NCI-H187 treated with DMSO at 0.1 percent for 48 hours (cell line): ENCODE data around the gene MYOG.

Experiments used
- DNase-seq: peaks from one replicate; lab custom pipeline; 2025; lab: John Stamatoyannopoulos, UW

Gene MYOG

DNA sequence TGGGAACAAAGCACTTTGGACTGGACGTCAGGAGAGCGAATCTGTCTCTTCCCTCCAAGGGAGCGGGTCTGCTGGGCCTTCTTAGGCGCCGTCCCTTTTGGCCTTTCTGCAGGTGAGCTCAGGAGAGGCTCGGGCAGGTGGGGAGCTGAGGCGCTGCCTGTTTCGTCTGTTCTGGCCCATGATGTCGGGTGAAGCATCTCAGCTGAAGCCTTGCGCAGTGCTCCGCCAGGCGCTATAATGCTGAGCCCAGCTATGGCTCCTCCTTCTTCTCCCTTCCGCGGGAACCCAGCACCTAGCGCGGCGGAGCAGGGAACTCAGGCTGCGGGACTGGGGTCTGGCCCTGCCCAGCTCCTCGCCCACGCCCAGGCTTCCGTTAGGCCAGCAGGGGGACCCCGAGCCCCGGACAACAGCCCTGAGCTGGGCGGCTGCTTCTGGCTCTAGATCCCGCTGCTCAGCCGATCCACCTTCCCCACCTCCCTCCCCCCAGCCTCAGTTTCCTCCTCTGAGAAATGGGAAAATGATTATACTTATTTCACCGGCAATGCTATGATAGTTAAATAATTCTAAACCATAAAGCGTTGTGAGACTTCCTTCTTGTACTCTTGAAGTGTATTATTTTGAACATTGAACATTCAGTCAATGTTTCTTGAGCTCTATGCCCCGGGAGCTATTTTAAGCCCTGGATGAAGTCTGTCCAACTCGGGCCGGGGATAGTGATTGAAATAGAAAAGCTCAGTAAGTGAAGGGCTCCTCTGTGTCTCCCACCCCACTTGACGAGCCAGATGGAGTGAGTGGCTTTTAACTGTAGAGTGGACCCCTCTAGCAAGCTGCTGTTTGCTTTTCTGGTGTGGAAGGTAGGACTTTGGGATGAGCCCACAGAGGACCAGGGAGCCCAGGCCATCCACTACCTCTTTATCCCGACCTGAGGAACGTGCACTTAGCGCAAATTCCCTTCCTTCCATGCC is 32.1 kb upstream of the MYOG start:
- DNase-seq: peak; percentile 18

- DNase-seq: no peak
These were observed 30.4 kb upstream of the MYOG start for GRCh38 chr1:203116091-203116820.

DNA sequence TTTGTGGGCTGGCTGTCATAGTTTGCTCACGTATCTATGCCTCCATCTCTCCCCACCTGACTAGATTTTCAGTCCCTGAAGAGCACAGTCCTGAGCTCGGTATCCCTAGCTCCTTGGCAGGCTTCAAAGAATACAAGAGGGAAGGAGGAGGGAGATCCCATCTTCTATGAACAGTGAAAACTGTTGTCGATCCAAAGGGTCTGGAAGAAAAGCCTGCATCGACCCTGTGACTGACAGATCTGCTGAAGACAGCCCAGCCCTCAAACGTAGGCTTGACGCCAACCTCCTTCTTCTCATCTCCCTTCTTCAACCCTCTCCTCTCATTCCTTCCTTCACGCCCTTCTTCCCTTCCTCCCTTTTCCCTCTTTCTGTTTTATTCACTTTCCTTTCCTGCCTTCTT is 28.4 kb upstream of the MYOG start:
- DNase-seq: no peak

DNA sequence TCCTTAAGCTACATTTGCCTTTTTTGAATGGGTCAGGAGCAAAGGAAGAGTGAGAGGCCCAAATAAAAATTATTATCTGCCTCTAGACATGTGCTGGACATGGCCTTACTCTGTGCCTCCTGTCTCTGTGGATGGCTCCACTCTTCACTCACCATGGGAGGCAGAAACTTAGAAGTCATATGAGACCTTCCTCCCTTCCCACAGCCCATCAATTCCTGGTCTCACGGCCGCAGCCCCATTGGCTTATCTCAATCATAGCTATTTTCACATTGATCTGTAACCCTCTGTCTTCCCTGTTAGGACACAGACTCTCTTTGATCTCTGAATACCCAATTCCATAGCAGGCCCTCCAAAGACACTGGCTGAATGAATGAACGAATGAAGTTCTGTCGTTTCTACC is 27.5 kb upstream of the MYOG start:
- DNase-seq: no peak

- no peak for DNase-seq
These were observed 26.7 kb upstream of the MYOG start for GRCh38 chr1:203112475-203112874.

GRCh38 chr1:203104789-203105390 is 19.1 kb upstream of the MYOG start:
- no peak for DNase-seq

- DNase-seq: no peak
These were observed 18.1 kb upstream of the MYOG start for GRCh38 chr1:203103829-203104495.

DNA sequence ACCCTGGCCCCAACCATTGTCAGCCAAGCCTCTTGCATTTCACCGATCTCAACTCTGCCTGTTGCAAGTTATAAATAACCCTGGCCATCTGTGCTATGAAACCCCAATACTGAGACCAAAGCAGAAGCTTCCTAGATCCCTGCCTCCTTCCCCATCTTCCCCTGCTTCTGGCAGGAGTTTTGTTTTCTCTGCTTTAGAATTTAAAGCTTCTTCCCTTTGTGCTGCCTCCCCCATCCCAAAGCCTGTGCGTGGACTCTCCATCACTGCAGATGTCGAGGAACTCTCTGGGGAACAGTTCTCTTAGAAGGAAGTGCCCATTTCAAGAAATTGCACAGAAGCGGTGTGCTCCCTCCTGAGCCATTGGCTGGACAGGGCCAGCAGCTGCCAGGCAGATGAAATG is 17.4 kb upstream of the MYOG start:
- no peak for DNase-seq

- DNase-seq: no peak
These were observed 16.2 kb upstream of the MYOG start for GRCh38 chr1:203101813-203102634.

DNA sequence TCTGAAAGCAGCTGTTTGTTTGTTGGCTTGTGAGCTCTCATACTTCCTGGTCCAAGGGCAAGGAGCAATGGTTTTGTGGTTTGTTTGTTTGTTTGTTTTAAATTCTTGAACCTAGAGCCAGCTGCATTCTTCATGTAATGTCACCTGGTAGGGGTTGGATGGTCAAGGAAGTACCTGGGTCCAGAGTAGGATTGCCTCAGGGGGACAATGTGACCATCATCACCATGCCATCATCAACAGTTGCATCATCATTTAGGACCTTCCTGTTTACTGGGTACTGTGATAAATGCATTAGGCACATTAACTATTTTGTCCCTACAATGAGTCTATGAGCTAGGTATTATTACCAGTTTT is 14.7 kb upstream of the MYOG start:
- DNase-seq: no peak

DNA sequence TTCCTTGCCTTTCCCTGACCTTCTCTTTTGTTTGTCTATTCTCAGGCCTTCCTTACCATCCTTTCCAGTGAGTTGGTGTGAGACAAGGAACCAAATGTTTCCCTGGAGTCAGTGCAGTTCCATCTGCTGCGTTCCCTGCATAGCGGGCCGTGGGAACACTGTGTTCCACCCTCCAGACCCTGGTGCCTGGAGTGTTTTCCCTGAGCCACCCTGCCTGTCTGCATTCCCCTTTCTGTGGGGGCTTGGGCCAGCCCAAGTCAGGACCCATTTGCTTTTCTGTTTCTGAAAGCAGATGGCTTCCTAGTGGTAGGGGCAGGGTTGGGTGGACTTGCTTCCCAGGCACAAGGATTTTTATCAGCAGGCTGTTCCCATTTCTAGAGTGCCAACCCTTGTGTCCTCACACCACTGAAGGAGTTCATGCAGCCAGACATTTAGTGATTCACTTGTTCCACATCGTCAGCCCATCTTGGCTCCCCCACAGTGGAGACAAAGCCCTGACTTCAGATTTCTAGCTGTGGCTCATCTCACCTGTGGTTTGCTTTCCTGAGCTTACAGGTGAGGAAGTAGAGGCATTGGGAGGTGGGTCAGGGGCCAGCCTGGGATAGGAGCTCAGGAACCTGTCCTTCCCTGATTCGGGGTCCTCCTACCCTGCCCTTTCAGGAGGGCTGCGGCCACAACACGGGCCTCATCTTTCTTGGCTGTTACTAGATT is 14.1 kb upstream of the MYOG start:
- no peak for DNase-seq

DNA sequence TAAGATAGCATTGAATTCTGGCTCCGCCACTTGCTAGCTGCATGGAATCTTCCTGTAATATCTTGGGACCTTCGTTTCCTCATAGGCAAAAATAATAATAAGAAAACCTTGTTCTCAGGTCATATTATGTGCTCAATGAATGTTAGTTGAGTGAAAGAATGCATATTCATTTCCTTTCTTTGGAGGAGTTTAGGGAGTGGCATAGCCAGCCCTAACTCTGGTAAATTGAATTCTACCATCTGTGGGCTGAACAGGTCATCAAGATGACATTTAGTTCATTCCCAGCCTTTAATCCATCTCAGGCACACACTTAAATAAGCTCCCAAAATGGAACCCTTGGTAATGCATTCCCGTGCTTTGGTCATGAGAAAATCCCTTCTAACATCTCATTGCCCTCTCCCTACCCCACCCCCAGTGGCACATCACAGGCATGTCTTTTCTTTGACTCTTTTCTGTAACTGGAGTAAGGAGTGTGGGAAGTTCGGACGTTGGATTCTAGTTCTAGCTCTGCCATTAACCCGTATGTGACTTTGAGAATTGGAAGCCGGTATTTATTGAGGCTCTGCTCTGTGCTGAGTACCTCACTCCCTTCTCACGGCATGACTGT is 13.2 kb upstream of the MYOG start:
- no peak for DNase-seq

DNA sequence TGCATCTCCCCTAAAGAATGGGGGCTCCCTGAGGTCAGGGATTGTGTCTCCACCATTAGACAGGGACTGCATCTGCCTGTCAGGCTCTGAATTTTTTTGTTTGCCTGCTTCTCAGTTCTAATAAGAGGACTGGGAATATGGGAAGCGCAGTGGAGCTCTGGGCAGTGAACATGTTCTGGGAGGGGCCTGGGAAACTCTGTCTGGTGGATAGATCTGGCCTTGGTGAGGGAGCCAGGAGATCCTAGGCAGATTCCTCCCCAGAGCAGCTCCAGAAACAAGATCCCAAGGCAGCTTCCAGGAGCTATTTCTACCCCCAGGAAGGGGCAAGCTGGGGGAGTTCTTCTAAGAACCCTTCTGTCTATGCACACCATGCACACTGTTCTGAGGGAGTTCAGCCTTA is 12.6 kb upstream of the MYOG start:
- DNase-seq: no peak

GRCh38 chr1:203097001-203097400 is 11.2 kb upstream of the MYOG start:
- DNase-seq: no peak

DNA sequence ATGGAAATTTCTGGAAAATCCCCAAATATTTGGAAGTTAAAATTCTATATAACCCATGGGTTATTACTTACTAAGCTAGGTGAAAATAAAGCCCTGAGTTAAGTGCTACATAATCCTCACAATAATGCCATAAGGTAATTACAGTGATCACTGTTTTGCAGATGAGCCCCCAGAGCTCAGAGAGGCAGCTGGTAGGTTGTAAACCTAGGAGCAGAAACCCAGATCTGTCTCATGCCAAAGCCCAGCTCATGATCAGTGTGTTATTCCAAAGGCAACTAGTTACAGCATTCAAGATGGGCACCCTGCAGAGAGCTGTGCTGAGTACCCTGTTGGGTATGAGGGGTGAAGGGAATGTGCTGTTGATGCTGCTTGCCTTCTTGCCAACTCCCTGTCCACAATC is 10.8 kb upstream of the MYOG start:
- no peak for DNase-seq

GRCh38 chr1:203095061-203095690 is 9.4 kb upstream of the MYOG start:
- no peak for DNase-seq

DNA sequence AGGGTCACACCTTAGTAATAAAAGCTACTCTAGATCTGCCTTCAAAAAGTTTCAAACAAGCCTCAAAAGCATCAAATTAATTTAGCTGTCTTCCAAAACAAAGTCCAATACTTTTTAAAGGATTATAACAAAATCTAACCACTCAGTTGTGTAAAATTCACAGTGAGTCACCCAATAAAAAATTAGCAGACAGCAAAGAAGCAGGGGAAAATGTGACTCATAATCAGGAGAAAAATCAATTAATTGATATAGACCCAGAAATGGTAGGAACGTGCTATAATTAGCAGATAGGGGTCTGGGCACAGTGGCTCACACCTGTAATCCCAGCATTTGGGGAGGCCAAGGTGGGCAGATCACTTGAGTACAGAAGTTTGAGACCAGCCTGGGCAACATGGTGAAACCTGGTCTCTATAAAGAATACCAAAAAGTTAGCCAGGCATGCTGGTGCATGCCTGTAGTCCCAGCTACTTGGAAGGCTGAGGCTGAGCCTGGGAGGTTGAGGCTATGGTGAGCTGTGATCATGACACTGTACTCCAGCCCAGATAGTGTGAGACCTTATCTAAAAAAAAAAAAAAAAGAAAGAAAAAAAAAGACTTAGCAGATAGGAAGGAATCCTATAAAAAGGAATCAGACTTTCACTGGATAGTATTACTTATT is 8.1 kb upstream of the MYOG start:
- DNase-seq: no peak

DNA sequence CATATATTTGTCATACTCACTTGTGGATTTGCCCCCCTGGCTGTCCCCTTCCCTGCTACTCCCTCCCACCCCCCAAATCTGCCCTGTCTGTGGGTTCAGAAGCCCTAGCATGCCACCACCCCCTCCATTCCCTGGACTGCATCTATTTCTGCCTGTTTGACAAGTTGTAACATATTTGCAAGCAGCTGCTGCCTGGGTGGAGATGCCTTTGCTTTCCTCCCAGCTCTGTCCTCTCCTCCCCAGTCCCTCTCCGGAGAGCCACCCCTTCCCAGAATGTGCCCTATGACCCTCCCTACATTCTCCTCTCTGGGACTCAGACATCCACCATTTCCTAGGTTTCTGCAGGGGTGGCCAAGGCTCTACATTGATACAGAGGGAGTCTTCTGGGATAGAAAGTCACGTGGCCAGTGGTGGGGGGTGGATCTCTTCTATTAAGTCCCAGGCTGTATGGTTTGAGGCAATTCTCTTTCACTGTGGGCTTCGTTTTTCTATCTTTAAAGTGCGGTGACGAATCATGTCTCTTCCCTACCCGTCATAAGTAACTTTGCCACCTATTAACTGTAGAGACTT is 6.0 kb upstream of the MYOG start:
- no peak for DNase-seq

- no peak for DNase-seq
These were observed 5.3 kb upstream of the MYOG start for GRCh38 chr1:203091199-203091477.
